Retinal pigment epithelial cell (primary cell): ENCODE data around the gene EML2.

ENCODE experiments used
- DNase-seq: peaks from one replicate; pipeline ENCODE4 v3.0.0-alpha.2; 2010; ENCODE audit warnings: low read depth
- H3K4me3 ChIP-seq: 2 replicates; pipeline ENCODE4 v1.5.1; 2011; ENCODE audit warnings: mild to moderate bottlenecking, low read length, control low read depth, moderate library complexity
- CTCF ChIP-seq: conservative IDR thresholded peaks from 2 replicates; pipeline ENCODE4 v1.5.1; 2011; ENCODE audit warnings: low read depth, low read length, control low read depth, inconsistent platforms

The EML2 gene

DNA sequence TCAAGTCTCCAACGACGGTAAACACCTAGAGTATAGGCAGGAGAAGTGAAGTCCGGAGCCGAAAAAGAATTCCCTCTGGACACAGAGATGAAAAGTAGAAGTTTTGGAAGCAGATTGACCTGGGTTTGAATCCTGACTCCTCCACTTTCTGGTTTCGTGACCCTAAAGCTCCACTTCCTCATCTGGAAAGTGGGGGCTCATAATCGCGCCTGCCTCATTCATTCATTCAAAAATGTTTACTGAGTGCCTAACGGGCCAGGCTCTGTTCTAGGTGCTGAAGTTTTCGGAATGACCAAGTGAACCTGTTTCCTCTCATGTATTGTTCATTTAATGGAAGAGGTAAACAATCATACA, 7.1 kb upstream of the EML2 start:
- DNase-seq, result no peak
- H3K4me3 ChIP-seq, result peak overlapping the region; percentile 61
- no peak for TF ChIP-seq CTCF

- TF ChIP-seq CTCF, result no peak
- peak overlapping the region; percentile 61 for H3K4me3 ChIP-seq
- peak; percentile 100 for DNase-seq
These were observed 6.6 kb upstream of the EML2 start for GRCh38 chr19:45645631-45646344.

GRCh38 chr19:45645068-45645630, 6.0 kb upstream of the EML2 start:
- TF ChIP-seq CTCF, result no peak
- H3K4me3 ChIP-seq, result peak overlapping the region; percentile 61
- DNase-seq, result no peak

DNA sequence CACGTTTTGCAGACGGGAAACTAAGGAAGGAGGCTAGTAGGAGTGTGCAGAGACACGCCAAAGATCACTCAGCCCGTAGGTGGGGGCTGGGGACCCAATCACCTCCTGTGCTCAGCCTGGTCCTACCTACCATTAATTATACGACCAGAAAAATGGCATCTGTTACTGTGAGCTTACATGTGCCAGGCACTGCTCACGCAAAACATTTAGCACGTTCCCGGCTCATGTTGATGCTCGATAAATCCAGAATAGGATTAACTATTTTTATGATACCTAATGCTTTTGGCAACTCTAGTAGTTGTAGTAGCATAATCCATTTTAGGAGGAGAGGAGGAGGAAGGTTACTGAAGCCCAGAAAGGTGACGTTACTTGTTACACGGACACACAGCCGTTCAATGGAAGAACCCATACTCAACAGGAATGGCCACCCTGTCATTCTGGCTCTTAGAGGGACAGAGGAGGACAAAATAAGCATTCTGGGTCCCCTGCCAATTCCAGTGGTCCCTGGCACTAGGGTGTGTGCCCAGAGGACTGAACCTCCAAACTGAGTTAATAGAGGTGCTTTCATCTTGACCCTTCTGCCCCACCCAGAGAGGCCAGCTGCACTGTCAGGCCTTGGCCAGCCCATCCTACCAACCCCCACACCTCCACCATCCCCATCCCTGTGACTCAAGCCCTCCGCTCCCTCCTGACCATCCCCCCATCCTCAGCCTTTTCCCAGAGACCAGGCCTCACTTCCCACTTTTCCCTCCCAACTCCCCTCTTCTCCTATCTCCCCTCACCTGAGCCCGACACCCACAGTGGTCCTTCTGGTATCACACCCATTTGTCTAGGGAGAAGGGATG, 5.0 kb upstream of the EML2 start:
- DNase-seq, result no peak
- no peak for TF ChIP-seq CTCF
- H3K4me3 ChIP-seq, result peak overlapping the region; percentile 37

GRCh38 chr19:45643024-45643926, 4.1 kb upstream of the EML2 start:
- peak overlapping the region; percentile 37 for H3K4me3 ChIP-seq
- no peak for DNase-seq
- peak; percentile 99 for TF ChIP-seq CTCF

DNA sequence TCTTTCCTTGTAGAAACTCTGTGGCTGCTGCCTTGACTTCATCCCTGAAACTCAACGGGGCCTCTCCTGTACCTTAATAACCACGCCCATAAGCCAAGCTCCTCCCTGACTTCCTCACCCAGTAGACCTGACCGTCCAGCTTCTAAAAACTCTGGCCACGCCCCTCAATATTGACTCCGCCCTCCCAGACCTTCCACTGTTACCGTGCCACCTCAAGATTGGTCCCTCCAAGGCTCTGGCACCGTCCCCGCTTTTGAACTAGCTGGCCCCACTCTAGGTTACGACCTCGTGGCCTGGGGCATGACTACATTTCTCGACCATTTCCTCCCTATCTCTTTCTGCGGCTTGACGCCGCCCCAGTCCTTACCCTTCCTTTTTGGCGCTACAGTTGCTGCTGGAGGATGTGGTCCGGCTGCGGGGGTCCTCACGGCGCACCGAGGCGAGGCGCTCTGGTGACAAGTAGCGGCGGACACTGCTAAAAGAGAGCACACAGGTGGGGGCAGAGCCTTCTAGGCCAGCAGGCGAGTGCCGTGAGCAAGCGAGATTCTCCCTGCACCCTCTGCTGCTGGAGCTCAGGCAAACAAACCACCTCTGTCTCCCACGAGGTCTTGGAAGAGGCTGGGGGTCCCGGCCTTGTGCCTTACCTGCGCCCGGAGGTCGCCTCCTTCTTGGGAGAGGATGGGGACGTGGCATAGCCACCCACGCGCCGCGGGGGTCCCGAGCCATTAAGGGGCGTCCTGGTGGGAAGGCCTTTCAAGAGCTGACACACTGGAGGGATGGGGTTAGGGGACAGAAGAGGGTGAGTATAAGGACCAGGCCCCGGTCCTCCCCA, 2.3 kb upstream of the EML2 start:
- TF ChIP-seq CTCF, result no peak
- no peak for DNase-seq
- peak overlapping the region; percentile 35 for H3K4me3 ChIP-seq
